Pancreas (tissue), 10 donors: ENCODE results near the gene SH3BP4. TPM values are rescaled to one million over a fixed set of nuclear protein-coding genes. Genes with fewer than 3 reads are reported as not detected.

Source experiments
- ATAC-seq, 4 donors: fragments of 200-7000 bp; cut with Tn5 transposase; one replicate each; pipeline versions ENCODE4 v1.8.0 to v1.9.1; 2020; ENCODE audit warnings: mild to moderate bottlenecking in 4 of 4, moderate library complexity in 4 of 4
- DNase-seq, 6 donors: peaks; one replicate each; pipeline ENCODE4 v3.0.0-alpha.2; 2020
- FAIRE-seq: peaks from 2 replicates; lab custom pipeline; 2012; peaks lifted over from hg19 to GRCh38; lab: Jason Lieb, UNC
- H3K27ac ChIP-seq, 4 donors: fragments of 200-600 bp; sonication (generic); 1 replicate in 3 of 4; 2 replicates in 1 of 4; pipeline versions ENCODE4 v1.5.0 to v1.8.0; 2020
- H3K27me3 ChIP-seq, 4 donors: fragments of 200-600 bp; one replicate each; pipeline ENCODE4 v1.8.0; 2021
- H3K36me3 ChIP-seq, 3 donors: fragments of 200-600 bp; sonication (generic) in 1 of 3; one replicate each; pipeline versions ENCODE4 v1.5.0 to v1.8.0; 2020 to 2021
- H3K4me1 ChIP-seq, 3 donors: fragments of 200-600 bp; one replicate each; pipeline ENCODE4 v1.8.0; 2021
- H3K4me3 ChIP-seq, 4 donors: fragments of 200-600 bp; sonication (generic) in 2 of 4; one replicate each; pipeline versions ENCODE4 v1.5.0 to v1.8.0; 2020 to 2021
- H3K9me3 ChIP-seq, 4 donors: fragments of 200-600 bp; one replicate each; pipeline ENCODE4 v1.8.0; 2021
- WGBS, 2 donors: extraction: QIAGEN DNeasy Blood & Tissue Kit; methylation state at CpG; one replicate each; pipeline ENCODE4 v1.1.7; 2013; 5-methylcytosine and 5-hydroxymethylcytosine counted together
- intact Hi-C, 3 donors: fragments of 100-400 bp; cut with DNase I; formaldehyde crosslinking; loops; one replicate each; pipeline versions ENCODE4 v1.11.1 to v1.14.2; 2022
- polyA plus RNA-seq, 2 donors: library from polyadenylated mRNA; stranded (reverse); fragments of 200-250 nt; gene quantifications; one replicate each; pipeline ENCODE4 v1.2.3, GENCODE V29; 2013
- total RNA-seq, 6 donors: library from RNA; stranded (reverse); fragmentation: NEBNext Ultra II Directional in 4 of 6; extraction: Animal tissue kit (Norgen Biotek cat#: 25700) in 4 of 6; gene quantifications; one replicate each; pipeline versions ENCODE4 v1.2.1 to v1.2.4, GENCODE V29; 2021 to 2023
- TF ChIP-seq, protein P1 (sequence below), 4 donors: fragments of 200-600 bp; sonication (generic) in 3 of 4; IDR thresholded peaks; one replicate each; pipeline versions ENCODE4 v1.5.0 to v1.8.0; 2021; ENCODE audit warnings: antibody characterized with exemption in 4 of 4
- donor health status: healthy with polysubstance abuse.
- donor health status: DM: no; HTN: no; CAD: no; lungs with moderate emphysema.
- donor health status: DM: no; HTN: no; CAD: no.
- donor health status: control.
- donor health status: control.
- donor health status: Bipolar disorder and iron deficiency.
- donor health status: DM: yes; HTN: yes; CAD: no.
- donor health status: DM: no; HTN: no; CAD: no.
- donor health status: DM: no; HTN: no; CAD: no.
- donor health status: DM: yes; HTN: yes; CAD: no.

SH3BP4 gene
- total and polyA plus RNA-seq, 8 donors, result 20.5 to 99.7 (median 62.8) TPM

DNA sequence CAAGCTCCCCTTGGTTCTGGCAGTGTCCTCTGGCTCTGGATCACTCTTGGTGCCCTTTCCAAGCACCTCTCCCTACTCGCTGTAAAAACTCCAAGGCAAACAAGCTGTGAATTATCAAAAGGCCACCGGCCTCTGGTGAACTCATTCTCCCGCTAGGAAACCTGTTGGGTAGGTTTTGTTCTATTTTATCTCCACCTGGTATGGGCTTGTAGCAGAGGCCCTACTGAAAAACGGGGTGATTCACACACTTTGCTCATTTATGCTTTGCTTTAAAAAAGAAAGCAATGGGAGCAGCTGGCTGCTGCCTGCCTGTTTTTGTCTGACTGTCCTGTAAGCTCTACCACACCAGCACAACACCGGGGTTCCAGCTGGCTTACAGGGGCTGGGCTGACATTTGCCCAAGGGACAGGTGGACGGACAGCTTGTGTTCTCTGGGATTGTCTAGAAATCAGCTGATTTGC is 56.8 kb downstream of the SH3BP4 start:
- intact Hi-C loops, result no loop called here
- no peaks in the 10 kb centered on the region for H3K9me3 ChIP-seq
- 17 to 19% methylated on average over 6 of the region's 6 CpGs for WGBS, 2 donors
- FAIRE-seq (no peak), DNase-seq (peak in 4 of 6 donors; percentile 54 to 84 (median 80)), ATAC-seq (peak; percentile 74 to 81 (median 77))
- no peaks in the 10 kb centered on the region for H3K36me3 ChIP-seq
- peak overlapping the region in 1 of 4 donors; percentile 26 for H3K4me3 ChIP-seq
- H3K4me1 ChIP-seq, result peaks cover 69 to 82% (median 77%) of the 10 kb centered on the region in 3 donors
- no peaks in the 10 kb centered on the region for H3K27me3 ChIP-seq
- peak overlapping the region; percentile 69 to 88 (median 78) for H3K27ac ChIP-seq
- TF ChIP-seq, protein P1, sequence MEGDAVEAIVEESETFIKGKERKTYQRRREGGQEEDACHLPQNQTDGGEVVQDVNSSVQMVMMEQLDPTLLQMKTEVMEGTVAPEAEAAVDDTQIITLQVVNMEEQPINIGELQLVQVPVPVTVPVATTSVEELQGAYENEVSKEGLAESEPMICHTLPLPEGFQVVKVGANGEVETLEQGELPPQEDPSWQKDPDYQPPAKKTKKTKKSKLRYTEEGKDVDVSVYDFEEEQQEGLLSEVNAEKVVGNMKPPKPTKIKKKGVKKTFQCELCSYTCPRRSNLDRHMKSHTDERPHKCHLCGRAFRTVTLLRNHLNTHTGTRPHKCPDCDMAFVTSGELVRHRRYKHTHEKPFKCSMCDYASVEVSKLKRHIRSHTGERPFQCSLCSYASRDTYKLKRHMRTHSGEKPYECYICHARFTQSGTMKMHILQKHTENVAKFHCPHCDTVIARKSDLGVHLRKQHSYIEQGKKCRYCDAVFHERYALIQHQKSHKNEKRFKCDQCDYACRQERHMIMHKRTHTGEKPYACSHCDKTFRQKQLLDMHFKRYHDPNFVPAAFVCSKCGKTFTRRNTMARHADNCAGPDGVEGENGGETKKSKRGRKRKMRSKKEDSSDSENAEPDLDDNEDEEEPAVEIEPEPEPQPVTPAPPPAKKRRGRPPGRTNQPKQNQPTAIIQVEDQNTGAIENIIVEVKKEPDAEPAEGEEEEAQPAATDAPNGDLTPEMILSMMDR (IDR thresholded peaks at IDR 0.05), result no peak

GRCh38 chr2:235009081-235009480 is 57.3 kb downstream of the SH3BP4 start:
- intact Hi-C loops, result no loop called here
- DNase-seq, result peak in 1 of 6 donors; percentile 37
- WGBS, 2 donors, result 48 to 50% methylated on average over 6 of the region's 6 CpGs
- Histone ChIP-seq H3K27ac (peak overlapping the region; percentile 51 to 88 (median 78)), H3K4me3 (peak overlapping the region in 1 of 4 donors; percentile 26), H3K4me1 (peaks cover 69 to 77% (median 77%) of the 10 kb centered on the region in 3 donors), H3K9me3 (no peaks in the 10 kb centered on the region), H3K36me3 (no peaks in the 10 kb centered on the region), H3K27me3 (no peaks in the 10 kb centered on the region)
- peak in 1 of 4 donors; percentile 0 for ATAC-seq
- TF ChIP-seq, protein P1 (IDR thresholded peaks at IDR 0.05), result no peak
- FAIRE-seq, result no peak

GRCh38 chr2:235010117-235010714 is 58.4 kb downstream of the SH3BP4 start:
- Histone ChIP-seq H3K36me3 (no peaks in the 10 kb centered on the region), H3K4me3 (no peak overlapping the region), H3K9me3 (no peaks in the 10 kb centered on the region), H3K4me1 (peaks cover 63 to 75% (median 67%) of the 10 kb centered on the region in 3 donors), H3K27me3 (no peaks in the 10 kb centered on the region), H3K27ac (peak overlapping the region; percentile 51 to 88 (median 78))
- 44 to 58% methylated on average over 6 of the region's 6 CpGs for WGBS, 2 donors
- TF ChIP-seq, protein P1 (IDR thresholded peaks at IDR 0.05), result no peak
- ATAC-seq, result no peak
- DNase-seq, result no peak
- intact Hi-C loops, result no loop called here
- no peak for FAIRE-seq

GRCh38 chr2:235011607-235011928 is 59.8 kb downstream of the SH3BP4 start:
- H3K4me3 ChIP-seq, result no peak overlapping the region
- ATAC-seq (no peak), FAIRE-seq (no peak), DNase-seq (no peak)
- intact Hi-C loops, result no loop called here
- WGBS, 2 donors, result 42 to 54% methylated on average over 5 of the region's 5 CpGs
- H3K27ac ChIP-seq, result peak overlapping the region in 3 of 4 donors; percentile 1 to 81 (median 31)
- H3K27me3 ChIP-seq, result no peaks in the 10 kb centered on the region
- TF ChIP-seq, protein P1 (IDR thresholded peaks at IDR 0.05), result no peak
- peaks cover 50 to 61% (median 55%) of the 10 kb centered on the region in 3 donors for H3K4me1 ChIP-seq
- no peaks in the 10 kb centered on the region for H3K9me3 ChIP-seq
- no peaks in the 10 kb centered on the region for H3K36me3 ChIP-seq
